Measurements from ENCODE around the gene MYOZ3.

DNA sequence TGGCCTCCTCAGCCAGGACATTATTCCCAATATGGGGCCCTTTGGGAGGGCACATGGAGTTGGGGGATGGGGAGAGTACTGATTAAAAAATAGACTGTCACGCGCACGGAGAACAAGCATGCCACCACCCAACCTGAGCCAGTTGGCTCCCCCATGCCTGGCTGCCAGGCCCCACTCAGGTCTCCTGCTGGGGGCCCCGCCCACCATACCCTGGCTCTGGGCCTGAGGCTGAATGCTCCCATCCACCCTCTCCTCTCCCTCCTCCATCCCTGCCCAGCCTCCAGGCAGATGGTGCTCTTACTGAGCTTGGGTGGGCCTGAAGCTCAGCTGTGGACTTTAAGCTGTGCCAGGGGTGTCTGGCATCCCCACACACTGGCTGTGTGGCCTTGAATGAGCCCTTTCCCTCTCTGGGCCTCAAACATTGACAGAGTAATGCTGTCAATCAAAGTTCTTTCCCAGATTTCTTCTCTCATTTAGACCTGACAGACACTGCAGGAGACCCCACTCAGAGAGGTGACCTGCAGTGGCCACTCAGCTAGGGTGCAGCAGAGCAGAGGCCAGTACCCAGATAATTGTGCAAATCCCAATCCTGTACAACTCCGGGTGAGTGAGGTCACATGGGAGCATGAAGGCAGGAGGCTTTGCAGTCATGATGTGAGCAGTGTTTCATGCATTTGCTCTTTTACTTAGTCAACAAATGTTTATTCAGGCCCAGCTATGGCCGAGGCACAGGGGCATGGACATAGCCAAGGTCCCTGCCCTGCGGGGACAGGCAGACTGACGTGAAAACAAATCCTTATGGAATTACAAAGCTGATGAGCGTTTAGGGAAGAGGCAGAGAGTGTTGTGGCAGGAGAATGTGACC, 30.4 kb upstream of the MYOZ3 start:
- TF ChIP-seq, protein P1, sequence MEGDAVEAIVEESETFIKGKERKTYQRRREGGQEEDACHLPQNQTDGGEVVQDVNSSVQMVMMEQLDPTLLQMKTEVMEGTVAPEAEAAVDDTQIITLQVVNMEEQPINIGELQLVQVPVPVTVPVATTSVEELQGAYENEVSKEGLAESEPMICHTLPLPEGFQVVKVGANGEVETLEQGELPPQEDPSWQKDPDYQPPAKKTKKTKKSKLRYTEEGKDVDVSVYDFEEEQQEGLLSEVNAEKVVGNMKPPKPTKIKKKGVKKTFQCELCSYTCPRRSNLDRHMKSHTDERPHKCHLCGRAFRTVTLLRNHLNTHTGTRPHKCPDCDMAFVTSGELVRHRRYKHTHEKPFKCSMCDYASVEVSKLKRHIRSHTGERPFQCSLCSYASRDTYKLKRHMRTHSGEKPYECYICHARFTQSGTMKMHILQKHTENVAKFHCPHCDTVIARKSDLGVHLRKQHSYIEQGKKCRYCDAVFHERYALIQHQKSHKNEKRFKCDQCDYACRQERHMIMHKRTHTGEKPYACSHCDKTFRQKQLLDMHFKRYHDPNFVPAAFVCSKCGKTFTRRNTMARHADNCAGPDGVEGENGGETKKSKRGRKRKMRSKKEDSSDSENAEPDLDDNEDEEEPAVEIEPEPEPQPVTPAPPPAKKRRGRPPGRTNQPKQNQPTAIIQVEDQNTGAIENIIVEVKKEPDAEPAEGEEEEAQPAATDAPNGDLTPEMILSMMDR (IDR thresholded peaks at IDR 0.05 in 4 of 5, conservative IDR thresholded peaks at IDR 0.05 in 1 of 5): no peak
- no peak for TF ChIP-seq POLR2A (IDR thresholded peaks at IDR 0.05)
